Measurements from ENCODE around the gene IL16.

The IL16 gene

GRCh38 chr15:81308260-81308659 is 111.6 kb downstream of the IL16 start:
- Histone ChIP-seq H2AFZ (no peak overlapping the region), H3K4me2 (ENCODE audit: low read length) (no peak overlapping the region), H3K4me1 (peaks cover 8% of the 10 kb centered on the region), H3K4me3 (ENCODE audit: low read depth, low read length) (no peak overlapping the region), H3K36me3 (ENCODE audit: control insufficient read depth, insufficient read depth, low read length) (no peaks in the 10 kb centered on the region), H3K9me3 (ENCODE audit: control insufficient read depth, low read length) (no peaks in the 10 kb centered on the region), H3K27me3 (ENCODE audit: control insufficient read depth, insufficient read depth, low read length) (no peaks in the 10 kb centered on the region), H3K27ac (no peak overlapping the region), H3K9ac (no peak overlapping the region), H3K79me2 (no peaks in the 10 kb centered on the region)
- TF ChIP-seq CTCF (IDR thresholded peaks at IDR 0.05): no peak

- H3K27ac ChIP-seq: no peak overlapping the region
- H3K4me2 ChIP-seq (ENCODE audit: low read length): no peak overlapping the region
Measured at GRCh38 chr15:81309647-81310450, 113.2 kb downstream of the IL16 start.

GRCh38 chr15:81310480-81310879 is 113.8 kb downstream of the IL16 start:
- no peak for TF ChIP-seq CTCF (IDR thresholded peaks at IDR 0.05)
- Histone ChIP-seq H3K9ac (no peak overlapping the region), H2AFZ (no peak overlapping the region), H3K4me2 (ENCODE audit: low read length) (no peak overlapping the region), H3K9me3 (ENCODE audit: control insufficient read depth, low read length) (no peaks in the 10 kb centered on the region), H3K27ac (no peak overlapping the region), H3K36me3 (ENCODE audit: control insufficient read depth, insufficient read depth, low read length) (no peaks in the 10 kb centered on the region), H3K4me3 (ENCODE audit: low read depth, low read length) (no peak overlapping the region), H3K79me2 (no peaks in the 10 kb centered on the region), H3K4me1 (no peaks in the 10 kb centered on the region), H3K27me3 (ENCODE audit: control insufficient read depth, insufficient read depth, low read length) (no peaks in the 10 kb centered on the region)

More at GRCh38 chr15:81309647-81310450, 113.2 kb downstream of the IL16 start:
- H3K4me3 ChIP-seq (ENCODE audit: low read depth, low read length): no peak overlapping the region
- H3K27me3 ChIP-seq (ENCODE audit: control insufficient read depth, insufficient read depth, low read length): no peaks in the 10 kb centered on the region
- TF ChIP-seq CTCF (IDR thresholded peaks at IDR 0.05): no peak
- H3K4me1 ChIP-seq: no peaks in the 10 kb centered on the region
- H3K9ac ChIP-seq: no peak overlapping the region
- no peak overlapping the region for H2AFZ ChIP-seq
- no peaks in the 10 kb centered on the region for H3K36me3 ChIP-seq (ENCODE audit: control insufficient read depth, insufficient read depth, low read length)
- no peaks in the 10 kb centered on the region for H3K9me3 ChIP-seq (ENCODE audit: control insufficient read depth, low read length)
- H3K79me2 ChIP-seq: no peaks in the 10 kb centered on the region

GRCh38 chr15:81311752-81312464 is 115.2 kb downstream of the IL16 start:
- Histone ChIP-seq H3K9me3 (ENCODE audit: control insufficient read depth, low read length) (no peaks in the 10 kb centered on the region), H3K36me3 (ENCODE audit: control insufficient read depth, insufficient read depth, low read length) (no peaks in the 10 kb centered on the region), H3K27me3 (ENCODE audit: control insufficient read depth, insufficient read depth, low read length) (no peaks in the 10 kb centered on the region), H3K27ac (no peak overlapping the region), H3K4me1 (no peaks in the 10 kb centered on the region), H3K4me2 (ENCODE audit: low read length) (no peak overlapping the region), H3K9ac (no peak overlapping the region), H3K79me2 (no peaks in the 10 kb centered on the region), H3K4me3 (ENCODE audit: low read depth, low read length) (no peak overlapping the region), H2AFZ (no peak overlapping the region)
- TF ChIP-seq CTCF (IDR thresholded peaks at IDR 0.05): no peak
